OCI-LY1 (cell line): ENCODE data around the gene TNC.

Experiments
- H2AFZ ChIP-seq: fragments of 200-600 bp; sonication (generic), shearing (Covaris generic); 2 replicates; pipeline ENCODE4 v1.6.0; 2014; ENCODE audit warnings: antibody characterized with exemption, mild to moderate bottlenecking, low read length
- H3F3A ChIP-seq: fragments of 200-600 bp; sonication (generic), shearing (Covaris generic); 2 replicates; pipeline ENCODE4 v1.6.0; 2014; ENCODE audit warnings: mild to moderate bottlenecking, antibody characterized with exemption, low read length, moderate library complexity; ENCODE audit not compliant: insufficient read depth
- H3K27ac ChIP-seq: fragments of 200-600 bp; sonication (generic); 2 replicates; pipeline ENCODE4 v1.5.1; 2014; ENCODE audit warnings: low read length, mixed run types, mild to moderate bottlenecking, low read depth; ENCODE audit not compliant: poor library complexity, severe bottlenecking
- H3K27me3 ChIP-seq: fragments of 200-600 bp; sonication (generic); 2 replicates; pipeline ENCODE4 v1.6.0; 2014; ENCODE audit warnings: antibody characterized with exemption, mild to moderate bottlenecking, low read length, moderate library complexity; ENCODE audit not compliant: insufficient read depth
- H3K36me3 ChIP-seq: fragments of 200-600 bp; sonication (generic); 2 replicates; pipeline ENCODE4 v1.6.1; 2014; ENCODE audit warnings: mild to moderate bottlenecking, antibody characterized with exemption, low read length, moderate library complexity, mixed read lengths; ENCODE audit not compliant: insufficient read depth
- H3K4me1 ChIP-seq: fragments of 200-600 bp; sonication (generic); 2 replicates; pipeline ENCODE4 v1.5.1; 2014; ENCODE audit warnings: mild to moderate bottlenecking, low read length, moderate library complexity; ENCODE audit not compliant: insufficient read depth, severe bottlenecking
- H3K4me2 ChIP-seq: fragments of 200-600 bp; sonication (generic), shearing (Covaris generic); 2 replicates; pipeline ENCODE4 v1.6.1; 2014; ENCODE audit warnings: low read length
- H3K4me3 ChIP-seq: fragments of 200-600 bp; sonication (generic); 2 replicates; pipeline ENCODE4 v1.5.1; 2014; ENCODE audit warnings: low read length, low read depth, mild to moderate bottlenecking, mixed read lengths; ENCODE audit not compliant: poor library complexity, severe bottlenecking
- H3K79me2 ChIP-seq: fragments of 200-600 bp; shearing (Covaris generic); 2 replicates; pipeline ENCODE4 v1.6.1; 2016; ENCODE audit warnings: mixed run types, low read length, mixed read lengths; ENCODE audit not compliant: insufficient read depth
- H3K9ac ChIP-seq: fragments of 200-600 bp; sonication (generic), shearing (Covaris generic); 2 replicates; pipeline ENCODE4 v1.6.1; 2014; ENCODE audit warnings: mild to moderate bottlenecking, low read length, mixed read lengths
- H3K9me2 ChIP-seq: fragments of 200-600 bp; sonication (generic), shearing (Covaris generic); 2 replicates; pipeline ENCODE4 v1.6.1; 2014; ENCODE audit warnings: low read depth, mild to moderate bottlenecking, low read length, mixed read lengths
- H3K9me3 ChIP-seq: fragments of 200-600 bp; shearing (Covaris generic); 2 replicates; pipeline ENCODE4 v1.6.1; 2014; ENCODE audit warnings: low read length, mixed read lengths
- H4K20me1 ChIP-seq: fragments of 200-600 bp; sonication (generic), shearing (Covaris generic); 2 replicates; pipeline ENCODE4 v1.6.0; 2016; ENCODE audit warnings: mild to moderate bottlenecking, low read length; ENCODE audit not compliant: insufficient read depth
- EZH2 ChIP-seq: fragments of 200-600 bp; sonication (generic), shearing (Covaris generic); IDR thresholded peaks from 2 replicates; pipeline ENCODE4 v1.8.0; 2017; ENCODE audit warnings: borderline replicate concordance, mixed run types, mild to moderate bottlenecking, antibody characterized with exemption, low read length, moderate library complexity, mixed read lengths
- TF ChIP-seq, protein P1 (sequence below): fragments of 200-600 bp; sonication (generic), shearing (Covaris generic); IDR thresholded peaks from 2 replicates; pipeline ENCODE4 v1.5.1; 2017; ENCODE audit warnings: mild to moderate bottlenecking, antibody characterized with exemption, low read length, moderate library complexity, mixed read lengths

The TNC gene

DNA sequence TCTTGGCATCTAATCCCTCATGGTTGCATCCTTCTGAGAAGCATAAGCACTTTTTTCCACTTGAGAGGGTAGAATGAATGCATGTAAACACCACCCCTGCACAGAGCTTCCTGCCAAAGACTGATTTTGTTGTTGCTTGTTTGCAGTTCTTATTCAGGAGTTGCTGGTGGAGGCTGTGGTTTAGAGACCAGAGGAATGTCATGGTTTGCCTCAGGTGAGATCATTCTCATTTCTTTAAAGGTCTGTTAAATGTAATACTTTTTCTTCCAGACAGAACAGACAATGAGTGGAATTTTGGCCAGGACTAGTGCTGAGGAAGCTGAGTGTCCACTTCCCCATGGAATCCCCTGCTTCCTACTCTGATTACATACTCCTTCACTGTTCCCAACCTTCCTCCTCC, 3.2 kb upstream of the TNC start:
- TF ChIP-seq EZH2: no peak
- TF ChIP-seq, protein P1, sequence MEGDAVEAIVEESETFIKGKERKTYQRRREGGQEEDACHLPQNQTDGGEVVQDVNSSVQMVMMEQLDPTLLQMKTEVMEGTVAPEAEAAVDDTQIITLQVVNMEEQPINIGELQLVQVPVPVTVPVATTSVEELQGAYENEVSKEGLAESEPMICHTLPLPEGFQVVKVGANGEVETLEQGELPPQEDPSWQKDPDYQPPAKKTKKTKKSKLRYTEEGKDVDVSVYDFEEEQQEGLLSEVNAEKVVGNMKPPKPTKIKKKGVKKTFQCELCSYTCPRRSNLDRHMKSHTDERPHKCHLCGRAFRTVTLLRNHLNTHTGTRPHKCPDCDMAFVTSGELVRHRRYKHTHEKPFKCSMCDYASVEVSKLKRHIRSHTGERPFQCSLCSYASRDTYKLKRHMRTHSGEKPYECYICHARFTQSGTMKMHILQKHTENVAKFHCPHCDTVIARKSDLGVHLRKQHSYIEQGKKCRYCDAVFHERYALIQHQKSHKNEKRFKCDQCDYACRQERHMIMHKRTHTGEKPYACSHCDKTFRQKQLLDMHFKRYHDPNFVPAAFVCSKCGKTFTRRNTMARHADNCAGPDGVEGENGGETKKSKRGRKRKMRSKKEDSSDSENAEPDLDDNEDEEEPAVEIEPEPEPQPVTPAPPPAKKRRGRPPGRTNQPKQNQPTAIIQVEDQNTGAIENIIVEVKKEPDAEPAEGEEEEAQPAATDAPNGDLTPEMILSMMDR: no peak
- Histone ChIP-seq H2AFZ (no peak overlapping the region), H3K36me3 (no peaks in the 10 kb centered on the region), H3F3A (no peaks in the 10 kb centered on the region), H3K27ac (no peak overlapping the region), H3K4me3 (no peak overlapping the region), H4K20me1 (no peaks in the 10 kb centered on the region), H3K9ac (no peak overlapping the region), H3K4me1 (no peaks in the 10 kb centered on the region), H3K9me3 (no peaks in the 10 kb centered on the region), H3K4me2 (no peak overlapping the region), H3K79me2 (no peaks in the 10 kb centered on the region), H3K9me2 (no peaks in the 10 kb centered on the region), H3K27me3 (no peaks in the 10 kb centered on the region)

DNA sequence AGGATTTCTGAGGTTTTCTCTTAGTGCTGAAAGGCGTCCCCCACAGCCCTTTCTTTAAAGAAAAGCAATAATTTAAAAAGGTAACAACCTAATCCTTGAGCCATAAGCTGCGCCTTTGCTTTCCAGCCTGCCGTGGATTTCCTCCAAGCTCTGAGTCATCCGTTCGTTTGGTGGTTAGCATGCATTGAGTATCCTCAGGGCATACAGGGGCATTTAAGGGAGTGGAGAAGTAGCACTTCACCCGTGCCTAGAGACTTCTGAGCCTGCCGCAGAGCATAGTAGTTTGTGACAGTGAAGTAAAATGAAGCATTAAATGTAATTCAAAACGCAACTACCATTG, 892 bp upstream of the TNC start:
- TF ChIP-seq, protein P1: no peak
- TF ChIP-seq EZH2: no peak
- no peaks in the 10 kb centered on the region for H3K9me2 ChIP-seq
- H3K36me3 ChIP-seq: no peaks in the 10 kb centered on the region
- H3F3A ChIP-seq: no peaks in the 10 kb centered on the region
- no peak overlapping the region for H3K9ac ChIP-seq
- no peak overlapping the region for H3K4me3 ChIP-seq
- no peak overlapping the region for H2AFZ ChIP-seq
- H4K20me1 ChIP-seq: no peaks in the 10 kb centered on the region
- no peak overlapping the region for H3K4me2 ChIP-seq
- H3K4me1 ChIP-seq: no peaks in the 10 kb centered on the region
- H3K27ac ChIP-seq: no peak overlapping the region
- H3K9me3 ChIP-seq: no peaks in the 10 kb centered on the region
- no peaks in the 10 kb centered on the region for H3K79me2 ChIP-seq
- no peaks in the 10 kb centered on the region for H3K27me3 ChIP-seq

DNA sequence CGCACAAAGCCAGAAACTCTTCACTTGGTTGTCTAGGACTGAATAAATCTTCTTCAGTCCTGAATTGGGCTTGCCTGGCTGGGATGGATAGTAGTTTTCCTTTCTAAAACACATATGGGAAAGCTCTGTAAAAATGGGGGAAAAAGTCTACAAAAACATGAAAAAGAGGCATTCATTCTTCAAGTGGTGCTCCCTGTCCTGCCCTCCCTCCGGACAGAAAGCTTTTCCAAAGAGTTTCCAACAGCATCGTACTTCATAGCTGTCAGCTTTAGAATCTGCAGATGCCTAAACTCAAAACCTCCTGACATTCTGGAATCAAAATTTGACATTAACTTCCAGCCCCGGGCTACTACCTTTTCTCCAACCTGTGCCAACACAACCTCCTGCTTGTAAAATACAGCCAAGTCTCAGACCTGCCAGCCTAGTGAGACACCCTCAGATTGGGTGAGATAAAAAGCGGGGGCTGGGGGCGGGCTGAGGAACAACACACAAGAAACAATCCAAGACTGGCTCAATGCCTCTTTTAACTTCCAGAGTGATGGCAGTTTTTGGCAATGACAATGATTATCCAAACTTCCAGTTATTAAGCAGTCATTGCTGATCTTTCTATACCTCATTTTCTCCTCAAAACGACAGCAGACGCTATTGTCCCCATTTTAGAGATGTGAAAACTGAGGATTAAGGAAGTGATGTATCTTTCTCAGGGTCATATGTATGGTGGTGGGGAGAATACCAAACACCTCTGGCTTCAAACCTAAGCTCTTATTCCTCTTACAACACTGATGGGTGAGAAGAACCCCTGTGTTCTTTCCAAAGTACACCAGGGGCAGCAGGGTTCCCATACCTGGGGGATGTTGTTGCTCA, 1.3 kb downstream of the TNC start:
- no peak overlapping the region for H3K4me2 ChIP-seq

More for the DNA sequence above, 1.3 kb downstream of the TNC start:
- H3K9me2 ChIP-seq: no peaks in the 10 kb centered on the region
- no peaks in the 10 kb centered on the region for H3K4me1 ChIP-seq
- no peaks in the 10 kb centered on the region for H3K9me3 ChIP-seq
- no peaks in the 10 kb centered on the region for H3K79me2 ChIP-seq
- no peak overlapping the region for H3K4me3 ChIP-seq
- no peak overlapping the region for H2AFZ ChIP-seq
- H3K27ac ChIP-seq: no peak overlapping the region
- no peaks in the 10 kb centered on the region for H3K36me3 ChIP-seq
- TF ChIP-seq, protein P1: no peak
- no peak for TF ChIP-seq EZH2
- no peaks in the 10 kb centered on the region for H3F3A ChIP-seq
- H3K9ac ChIP-seq: no peak overlapping the region
- no peaks in the 10 kb centered on the region for H4K20me1 ChIP-seq
- H3K27me3 ChIP-seq: no peaks in the 10 kb centered on the region
